Liver (tissue), 9 donors: ENCODE data around the gene STING1. TPM values are rescaled to one million over a fixed set of nuclear protein-coding genes. Genes with fewer than 3 reads are reported as not detected.

Source experiments
- DNase-seq: peaks from one replicate; pipeline ENCODE4 v3.0.0-alpha.2; 2017; ENCODE audit warnings: low spot score
- H3K27ac ChIP-seq, 2 donors: one replicate each; pipeline ENCODE4 v1.7.0; 2013; ENCODE audit warnings: inconsistent platforms in 2 of 2, low read length in 2 of 2, control low read depth in 1 of 2, low read depth in 1 of 2, mild to moderate bottlenecking in 1 of 2
- H3K27me3 ChIP-seq, 4 donors: one replicate each; pipeline versions ENCODE4 v1.6.1 to v1.7.0; 2013; ENCODE audit warnings: low read length in 3 of 4, inconsistent platforms in 1 of 4, mild to moderate bottlenecking in 1 of 4, moderate library complexity in 1 of 4; ENCODE audit not compliant: control insufficient read depth in 4 of 4, insufficient read depth in 4 of 4
- H3K36me3 ChIP-seq, 4 donors: one replicate each; pipeline versions ENCODE4 v1.6.1 to v1.7.0; 2013; ENCODE audit warnings: low read length in 3 of 4, mild to moderate bottlenecking in 3 of 4, low read depth in 1 of 4, moderate library complexity in 1 of 4; ENCODE audit not compliant: control insufficient read depth in 4 of 4, insufficient read depth in 3 of 4
- H3K4me1 ChIP-seq, 4 donors: one replicate each; pipeline versions ENCODE4 v1.6.1 to v1.7.0; 2013; ENCODE audit warnings: low read length in 3 of 4, mild to moderate bottlenecking in 3 of 4, moderate library complexity in 1 of 4; ENCODE audit not compliant: control insufficient read depth in 4 of 4, insufficient read depth in 4 of 4
- H3K4me3 ChIP-seq, 3 donors: one replicate each; pipeline versions ENCODE4 v1.6.1 to v1.7.0; 2013; ENCODE audit warnings: low read length in 3 of 3, control low read depth in 1 of 3, low read depth in 1 of 3, mild to moderate bottlenecking in 1 of 3
- H3K9ac ChIP-seq, 2 donors: one replicate each; pipeline ENCODE4 v1.7.0; 2013; ENCODE audit warnings: low read length in 2 of 2, mild to moderate bottlenecking in 2 of 2, moderate library complexity in 2 of 2, control low read depth in 1 of 2, low read depth in 1 of 2
- H3K9me3 ChIP-seq, 4 donors: one replicate each; pipeline versions ENCODE4 v1.6.1 to v1.7.0; 2013; ENCODE audit warnings: low read length in 3 of 4; ENCODE audit not compliant: control insufficient read depth in 4 of 4
- ATF3 ChIP-seq: IDR thresholded peaks from 2 replicates; pipeline ENCODE4 v1.6.1; 2016; ENCODE audit warnings: antibody characterized with exemption
- CTCF ChIP-seq: fragments of 150-350 bp; IDR thresholded peaks from 2 replicates; pipeline ENCODE4 v1.5.1; 2017; ENCODE audit warnings: improper control_type of control experiment, low read depth, low read length; ENCODE audit not compliant: missing input control
- EGR1 ChIP-seq, 2 donors: IDR thresholded peaks; 2 replicates each; pipeline ENCODE4 v1.6.1; 2016 to 2018; ENCODE audit warnings: antibody characterized with exemption in 2 of 2, low read depth in 2 of 2
- FOXA2 ChIP-seq: IDR thresholded peaks from 2 replicates; pipeline ENCODE4 v1.6.1; 2016; ENCODE audit warnings: antibody characterized with exemption
- GABPA ChIP-seq, 2 donors: IDR thresholded peaks in 1 of 2; conservative IDR thresholded peaks in 1 of 2; 2 replicates each; pipeline ENCODE4 v1.6.1; 2016; ENCODE audit warnings: antibody characterized with exemption in 2 of 2, mild to moderate bottlenecking in 1 of 2, moderate library complexity in 1 of 2
- HNF4A ChIP-seq, 2 donors: conservative IDR thresholded peaks; 2 replicates each; pipeline ENCODE4 v1.6.1; 2016; ENCODE audit warnings: antibody characterized with exemption in 2 of 2, mild to moderate bottlenecking in 2 of 2
- JUND ChIP-seq, 2 donors: IDR thresholded peaks; 2 replicates each; pipeline ENCODE4 v1.6.1; 2016; ENCODE audit warnings: antibody characterized with exemption in 2 of 2
- MAX ChIP-seq: IDR thresholded peaks from 2 replicates; pipeline ENCODE4 v1.6.1; 2016; ENCODE audit warnings: antibody characterized with exemption
- NR2F2 ChIP-seq: IDR thresholded peaks from 2 replicates; pipeline ENCODE4 v1.6.1; 2016; ENCODE audit warnings: antibody characterized with exemption
- RAD21 ChIP-seq, 2 donors: IDR thresholded peaks; 2 replicates each; pipeline ENCODE4 v1.6.1; 2016; ENCODE audit warnings: antibody characterized with exemption in 2 of 2, mild to moderate bottlenecking in 2 of 2
- REST ChIP-seq: IDR thresholded peaks from 2 replicates; pipeline ENCODE4 v1.6.1; 2016; ENCODE audit warnings: antibody characterized with exemption, mild to moderate bottlenecking
- RXRA ChIP-seq, 2 donors: IDR thresholded peaks; 2 replicates each; pipeline ENCODE4 v1.6.1; 2017 to 2018; ENCODE audit warnings: antibody characterized with exemption in 2 of 2, mild to moderate bottlenecking in 1 of 2
- SP1 ChIP-seq: IDR thresholded peaks from 2 replicates; pipeline ENCODE4 v1.6.1; 2018; ENCODE audit warnings: antibody characterized with exemption, mild to moderate bottlenecking
- TAF1 ChIP-seq: conservative IDR thresholded peaks from 2 replicates; pipeline ENCODE4 v1.6.1; 2016; ENCODE audit warnings: antibody characterized with exemption, mild to moderate bottlenecking
- YY1 ChIP-seq: IDR thresholded peaks from 2 replicates; pipeline ENCODE4 v1.6.1; 2016; ENCODE audit warnings: antibody characterized with exemption, mild to moderate bottlenecking
- WGBS: extraction: QIAGEN DNeasy Blood & Tissue Kit; methylation state at CpG from one replicate; pipeline ENCODE4 v1.1.7; 2013; 5-methylcytosine and 5-hydroxymethylcytosine counted together
- polyA plus RNA-seq, 2 donors: library from polyadenylated mRNA; stranded (reverse) in 1 of 2; unstranded in 1 of 2; fragments of 200-250 nt in 1 of 2; fragments of >200 nt in 1 of 2; fragmentation: Nextera tagmentation in 1 of 2; extraction: Ambion mirVana in 1 of 2; gene quantifications; one replicate each; pipeline versions ENCODE4 v1.2.1 to v1.2.3, GENCODE V29; 2013 to 2015
- total RNA-seq, 2 donors: library from RNA; depleted of rRNA; stranded (reverse); fragments of >200 nt; gene quantifications; one replicate each; pipeline ENCODE4 v1.2.3, GENCODE V29; 2014
- TF ChIP-seq, protein P1 (sequence below): IDR thresholded peaks from 2 replicates; pipeline ENCODE4 v1.6.1; 2016; ENCODE audit warnings: antibody characterized with exemption
- donor health status: healthy.
- donor health status: healthy.
- donor health status: healthy.
- donor health status: healthy.
- donor health status: healthy.

The STING1 gene
- total and polyA plus RNA-seq, 4 donors, result 6.3 to 13.6 (median 10.3) TPM

- H3K4me1 ChIP-seq, result no peaks in the 10 kb centered on the region
- no peaks in the 10 kb centered on the region for H3K9me3 ChIP-seq
- no peak overlapping the region for H3K9ac ChIP-seq
- H3K4me3 ChIP-seq, result no peak overlapping the region
- no peak for DNase-seq
- no peaks in the 10 kb centered on the region for H3K27me3 ChIP-seq
- no peak for TF ChIP-seq REST
- TF ChIP-seq, protein P1, sequence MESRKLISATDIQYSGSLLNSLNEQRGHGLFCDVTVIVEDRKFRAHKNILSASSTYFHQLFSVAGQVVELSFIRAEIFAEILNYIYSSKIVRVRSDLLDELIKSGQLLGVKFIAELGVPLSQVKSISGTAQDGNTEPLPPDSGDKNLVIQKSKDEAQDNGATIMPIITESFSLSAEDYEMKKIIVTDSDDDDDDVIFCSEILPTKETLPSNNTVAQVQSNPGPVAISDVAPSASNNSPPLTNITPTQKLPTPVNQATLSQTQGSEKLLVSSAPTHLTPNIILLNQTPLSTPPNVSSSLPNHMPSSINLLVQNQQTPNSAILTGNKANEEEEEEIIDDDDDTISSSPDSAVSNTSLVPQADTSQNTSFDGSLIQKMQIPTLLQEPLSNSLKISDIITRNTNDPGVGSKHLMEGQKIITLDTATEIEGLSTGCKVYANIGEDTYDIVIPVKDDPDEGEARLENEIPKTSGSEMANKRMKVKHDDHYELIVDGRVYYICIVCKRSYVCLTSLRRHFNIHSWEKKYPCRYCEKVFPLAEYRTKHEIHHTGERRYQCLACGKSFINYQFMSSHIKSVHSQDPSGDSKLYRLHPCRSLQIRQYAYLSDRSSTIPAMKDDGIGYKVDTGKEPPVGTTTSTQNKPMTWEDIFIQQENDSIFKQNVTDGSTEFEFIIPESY, result no peak
- no peak for TF ChIP-seq TAF1
- TF ChIP-seq HNF4A (conservative IDR thresholded peaks at IDR 0.05), result no peak
- TF ChIP-seq ATF3, result no peak
- TF ChIP-seq RAD21 (IDR thresholded peaks at IDR 0.05), result no peak
- H3K36me3 ChIP-seq, result no peaks in the 10 kb centered on the region
- 81% methylated on average over 10 of the region's 10 CpGs for WGBS
- no peak overlapping the region for H3K27ac ChIP-seq
Measured at GRCh38 chr5:139523635-139524445, 41.3 kb upstream of the STING1 start.

GRCh38 chr5:139517683-139518564 lies 35.4 kb upstream of the STING1 start:
- WGBS, result 5% methylated on average over 56 of the region's 56 CpGs
- TF ChIP-seq FOXA2 (no peak), SP1 (peak; percentile 22), RAD21 (IDR thresholded peaks at IDR 0.05) (peak; percentile 77 to 86), TAF1 (peak; percentile 52), CTCF (peak; percentile 94), EGR1 (IDR thresholded peaks at IDR 0.05; ENCODE audit: low read depth in 2 of 2) (no peak), YY1 (peak; percentile 23), RXRA (IDR thresholded peaks at IDR 0.05) (peak in 1 of 2 donors; percentile 19), MAX (no peak), NR2F2 (peak; percentile 89), GABPA (IDR thresholded peaks at IDR 0.05 in 1 of 2, conservative IDR thresholded peaks at IDR 0.05 in 1 of 2) (no peak), JUND (IDR thresholded peaks at IDR 0.05) (peak; percentile 88 to 92)
- TF ChIP-seq, protein P1, result no peak

More at GRCh38 chr5:139517683-139518564, 35.4 kb upstream of the STING1 start:
- Histone ChIP-seq H3K36me3 (no peaks in the 10 kb centered on the region), H3K27ac (peak overlapping the region; percentile 73), H3K9me3 (no peaks in the 10 kb centered on the region), H3K4me1 (peaks cover 0 to 9% (median 2%) of the 10 kb centered on the region in 4 donors), H3K9ac (peak overlapping the region; percentile 67 to 90), H3K27me3 (no peaks in the 10 kb centered on the region), H3K4me3 (peak overlapping the region; percentile 47 to 76 (median 54))
- DNase-seq, result peak; percentile 93
